Stimulated activated CD8-positive, alpha-beta memory T cell treated with anti-CD3 and anti-CD28 coated beads, Interleukin-12 subunit alpha, Interleukin-12 subunit beta, amount 100 ng/mL, for 24 hours (primary cell): ENCODE results near the gene SLC9A6.
"Not testable (repeated sequence)": the region's sequence is repeated elsewhere in the genome, so short reads cannot be mapped to it uniquely, and the experiment has no call there.

Experiments used
- DNase-seq: peaks from one replicate; pipeline ENCODE4 v3.0.0-alpha.2; 2020; ENCODE audit errors: extremely low read depth

Gene SLC9A6

DNA sequence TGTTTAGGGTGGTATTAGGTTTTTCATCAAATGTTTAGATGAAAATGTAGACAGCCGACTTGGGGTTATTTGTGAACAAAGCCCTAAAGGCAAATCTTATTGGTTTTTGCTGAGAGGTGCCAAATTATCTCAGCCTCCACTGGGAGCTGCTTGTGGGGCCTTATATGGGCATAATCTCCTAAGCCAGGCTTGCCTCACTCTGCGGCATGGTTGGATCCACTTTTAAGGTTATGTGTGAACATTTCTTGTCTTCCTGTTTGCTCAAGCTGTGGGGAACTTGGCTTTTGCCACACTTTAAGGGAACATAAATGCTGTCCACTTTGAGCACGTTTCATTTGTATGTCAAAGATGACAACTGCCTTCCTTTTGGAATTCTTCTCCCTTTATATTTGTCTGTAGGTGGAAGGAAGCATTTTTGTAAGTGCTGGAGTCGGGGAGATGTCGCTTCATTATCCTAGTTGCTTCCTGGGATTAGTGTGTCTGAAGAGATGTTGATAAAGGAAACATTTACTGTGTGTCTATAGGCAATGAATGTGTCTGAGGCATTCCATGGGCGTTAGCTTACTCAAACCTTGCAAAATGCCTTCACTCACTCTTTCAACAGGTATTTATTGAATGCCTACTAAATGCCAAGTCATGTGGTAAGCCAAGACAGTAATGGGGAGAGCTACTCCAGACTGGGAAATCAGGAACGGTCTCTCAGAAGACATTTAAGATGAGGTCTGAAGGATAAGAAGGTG lies 78.3 kb downstream of the SLC9A6 start:
- DNase-seq, result no peak

DNA sequence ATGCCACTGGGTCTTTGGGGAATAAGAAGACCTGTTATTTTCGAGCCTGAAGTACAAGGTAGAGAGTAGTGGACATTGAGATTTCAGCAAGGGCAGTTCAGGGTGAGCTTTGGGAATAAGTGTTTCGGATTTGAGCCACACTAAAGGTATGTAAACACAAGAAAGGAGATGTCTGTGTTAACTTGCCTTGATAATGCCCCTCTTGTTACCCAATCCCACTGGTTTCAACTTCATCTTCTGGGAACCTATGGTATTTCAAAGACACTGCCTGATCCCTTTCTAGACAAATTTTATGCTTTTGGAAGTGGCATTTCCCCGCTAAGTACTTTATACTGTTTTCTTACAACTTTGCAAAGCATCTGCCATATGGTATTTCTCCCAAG lies 79.4 kb downstream of the SLC9A6 start:
- no peak for DNase-seq

DNA sequence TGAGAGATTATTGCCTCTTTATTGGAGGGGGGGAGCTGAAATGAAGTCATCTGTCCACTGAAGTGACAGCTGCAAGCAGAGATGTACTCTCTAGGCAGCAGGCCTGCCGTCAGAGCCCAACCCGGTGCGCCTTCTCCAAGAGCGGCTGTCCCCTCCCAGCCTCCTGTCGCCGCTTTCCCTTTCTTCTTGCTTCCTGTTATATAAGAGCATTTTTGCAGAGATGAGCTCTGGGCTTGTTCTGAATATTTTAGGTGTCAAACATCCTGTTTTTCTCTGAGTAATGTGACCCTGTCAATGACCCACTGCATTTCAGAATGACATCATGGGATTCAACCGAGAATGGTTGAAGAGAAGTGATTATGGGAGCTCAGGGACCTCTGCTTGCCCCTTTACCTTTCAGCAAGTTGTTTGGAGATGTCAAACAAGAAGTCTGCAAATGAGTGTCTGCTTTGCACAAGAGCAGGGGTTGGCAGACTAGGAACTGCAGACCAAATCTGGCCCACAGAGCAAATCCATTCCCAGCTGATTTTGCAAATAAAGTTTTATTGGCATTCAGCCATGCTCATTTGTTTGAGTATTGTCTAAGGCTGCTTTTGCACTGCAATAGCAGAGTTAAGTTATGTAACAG lies 79.9 kb downstream of the SLC9A6 start:
- DNase-seq, result no peak

DNA sequence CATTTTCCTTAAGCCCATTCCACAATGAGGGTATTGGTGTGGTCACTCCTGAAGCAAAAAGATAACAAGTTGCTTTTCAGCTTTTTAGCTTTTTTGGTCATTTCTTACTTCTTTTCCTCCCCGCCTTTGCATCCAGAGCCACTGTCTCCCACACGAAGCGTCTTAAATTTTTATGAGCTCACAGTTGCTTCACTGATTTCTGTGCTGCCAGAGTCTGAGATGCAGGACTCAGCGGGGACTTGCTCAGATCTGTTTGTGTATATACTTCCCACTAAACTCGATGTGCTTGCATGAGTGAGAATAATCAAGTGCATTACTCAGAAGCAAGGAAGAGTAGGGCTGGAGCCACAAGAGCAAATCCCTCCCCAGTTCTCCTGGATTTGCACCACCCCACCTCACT lies 81.9 kb downstream of the SLC9A6 start:
- no peak for DNase-seq

DNA sequence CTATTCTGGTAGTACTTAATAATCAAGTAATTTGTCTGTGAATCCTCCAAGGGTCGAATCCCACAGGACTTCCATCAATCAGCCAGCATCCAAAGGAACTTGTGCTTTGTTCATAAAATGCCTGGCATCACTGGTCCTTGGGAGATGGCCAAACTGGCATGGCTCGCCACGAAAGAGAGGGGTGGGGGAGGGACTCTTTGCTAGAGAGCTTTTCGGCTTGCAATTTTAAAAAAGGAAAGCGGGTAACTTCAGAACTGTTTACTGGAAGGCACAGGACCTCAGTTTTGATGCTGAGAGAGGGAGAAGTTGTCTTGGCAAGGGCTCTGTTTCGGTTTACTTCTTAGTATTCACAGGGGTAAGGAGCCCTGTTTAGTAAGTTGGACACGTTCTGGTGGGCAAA lies 82.7 kb downstream of the SLC9A6 start:
- DNase-seq, result no peak

DNA sequence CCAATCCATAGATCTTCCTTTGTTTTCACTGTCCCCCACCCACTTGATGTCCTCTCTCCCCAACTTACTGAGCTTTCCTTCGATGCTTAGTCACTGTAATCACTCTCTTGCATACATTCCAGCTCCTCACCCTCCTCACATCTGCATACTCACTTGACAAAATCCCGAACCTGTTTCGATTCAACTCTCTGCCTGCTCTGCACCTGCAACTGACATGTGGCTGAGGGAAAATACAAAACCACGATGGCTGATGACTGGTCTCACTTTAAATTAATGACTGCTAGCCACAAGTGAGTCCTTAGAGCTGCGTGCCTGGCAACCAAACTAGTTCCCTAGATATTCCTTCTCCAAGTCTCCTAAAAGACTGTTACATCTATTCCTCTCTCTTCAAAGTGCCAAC lies 91.7 kb downstream of the SLC9A6 start:
- no peak for DNase-seq

DNA sequence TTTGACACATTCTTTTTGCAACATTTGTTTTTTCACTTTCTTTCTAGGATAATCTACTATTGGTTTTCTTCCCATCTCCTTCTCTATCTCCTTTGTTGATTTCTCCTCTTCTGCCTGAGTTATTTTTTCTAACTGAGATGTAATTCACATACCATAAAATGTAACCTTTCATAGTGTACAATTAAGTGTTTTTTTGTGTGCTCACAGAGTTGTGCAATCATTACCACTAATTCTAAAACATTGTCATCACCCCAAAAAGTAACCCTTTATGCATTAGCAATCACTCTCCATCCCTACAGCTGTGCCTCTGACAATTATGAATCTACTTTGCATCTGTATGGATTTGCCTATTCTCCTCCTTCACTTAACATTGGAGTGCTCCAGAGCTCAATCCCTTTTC lies 95.5 kb downstream of the SLC9A6 start:
- DNase-seq, result no peak

DNA sequence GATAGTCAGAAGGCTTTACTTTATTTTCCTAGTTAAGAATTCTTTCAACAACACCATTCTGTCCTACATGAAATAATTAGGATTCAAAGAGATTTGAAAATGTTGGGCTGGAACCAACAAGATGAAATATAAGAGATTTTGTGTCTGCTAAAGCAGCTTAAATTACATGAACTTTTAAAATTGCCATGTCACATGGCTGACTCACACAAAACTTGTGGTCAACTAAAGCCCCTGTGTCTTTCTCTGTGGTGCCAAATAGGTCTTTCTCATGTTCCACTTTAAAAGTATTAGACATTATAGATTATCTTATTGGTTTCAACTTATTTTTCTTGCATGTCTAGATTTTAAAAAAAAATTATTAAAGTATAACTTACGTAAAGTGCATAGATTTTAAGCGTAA lies 101.3 kb downstream of the SLC9A6 start:
- no peak for DNase-seq

DNA sequence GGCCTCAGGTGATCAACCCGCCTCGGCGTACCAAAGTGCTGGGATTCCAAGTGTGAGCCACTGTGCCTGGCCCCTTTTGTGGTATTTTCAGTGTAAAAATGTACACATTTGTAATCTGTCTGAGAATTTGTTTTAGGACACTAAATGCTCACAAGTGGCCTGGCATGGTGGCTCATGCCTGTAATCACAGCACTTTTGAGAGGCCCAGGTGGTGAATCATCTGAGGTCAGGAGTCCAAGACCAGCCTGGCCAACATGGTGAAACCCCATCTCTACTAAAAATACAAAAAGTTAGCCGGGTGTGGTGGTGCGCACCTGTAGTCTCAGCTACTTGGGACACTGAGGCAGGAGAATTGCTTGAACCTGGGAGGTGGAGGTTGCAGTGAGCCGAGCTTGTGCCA lies 106.7 kb downstream of the SLC9A6 start:
- DNase-seq, result not testable (repeated sequence)

DNA sequence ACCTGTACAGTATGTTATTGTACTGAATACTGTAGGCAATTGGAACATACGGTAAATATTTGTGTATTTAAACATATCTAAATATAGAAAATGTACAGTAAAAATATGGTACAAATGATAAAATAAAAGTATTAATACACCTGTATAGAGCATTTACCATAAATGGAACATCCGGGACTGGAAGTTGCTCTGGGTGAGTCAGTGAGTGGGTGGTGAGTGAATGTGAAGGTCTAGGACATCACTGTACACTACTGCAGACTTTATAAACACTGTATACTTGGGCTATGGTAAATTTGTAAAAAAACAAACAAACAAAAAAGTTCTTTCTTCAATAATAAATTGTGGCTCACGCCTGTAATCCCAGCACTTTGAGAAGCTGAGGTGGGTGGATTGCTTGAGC lies 109.7 kb downstream of the SLC9A6 start:
- no peak for DNase-seq
